HG03520 (cell line): Measurements from ENCODE around the gene SHQ1.
"Not testable (repeated sequence)": the region's sequence is repeated elsewhere in the genome, so short reads cannot be mapped to it uniquely, and the experiment has no call there.

Experiments used
- ATAC-seq: cut with Tn5 transposase; IDR thresholded peaks from one replicate; pipeline ENCODE4 v1.9.1; 2021; ENCODE audit warnings: mild to moderate bottlenecking, moderate library complexity; ENCODE audit not compliant: unreplicated experiment

SHQ1 gene

DNA sequence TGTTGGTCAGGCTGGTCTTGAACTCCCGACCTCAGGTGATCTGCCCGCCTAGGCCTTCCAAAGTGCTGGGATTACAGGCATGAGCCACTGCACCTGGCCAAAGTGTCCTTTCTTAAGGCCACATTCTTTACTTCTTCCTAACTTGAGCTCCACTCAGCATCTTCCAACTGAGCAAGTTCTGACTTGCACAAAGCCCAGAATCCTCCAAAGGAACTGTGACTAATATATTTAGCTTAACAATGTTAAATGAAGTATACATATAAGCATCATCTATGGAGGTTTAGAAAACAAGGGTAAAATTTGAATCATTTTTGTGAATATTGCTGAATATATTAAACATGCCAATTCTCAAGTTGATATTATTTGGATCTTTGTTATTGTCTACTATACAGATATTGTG is 93.7 kb downstream of the SHQ1 start:
- ATAC-seq: no peak

DNA sequence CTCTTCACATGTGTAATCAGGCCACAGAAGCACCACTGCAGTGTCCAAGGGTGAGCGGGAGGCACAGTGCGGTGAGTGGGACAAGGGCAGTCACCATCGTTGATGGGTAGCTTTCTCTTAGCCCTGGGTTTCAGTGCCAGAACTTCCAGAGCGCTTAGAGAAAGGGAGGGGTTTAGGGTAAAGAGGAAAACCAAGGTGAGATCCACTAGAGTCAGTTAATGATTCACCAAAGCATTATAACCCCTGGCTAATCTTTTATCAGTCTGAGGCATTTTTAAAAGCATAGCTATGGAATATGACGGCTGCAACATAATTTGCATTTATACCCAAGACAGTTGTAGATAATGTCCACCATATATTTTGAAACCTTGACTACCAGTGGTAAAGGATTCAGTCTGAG is 94.8 kb downstream of the SHQ1 start:
- no peak for ATAC-seq

DNA sequence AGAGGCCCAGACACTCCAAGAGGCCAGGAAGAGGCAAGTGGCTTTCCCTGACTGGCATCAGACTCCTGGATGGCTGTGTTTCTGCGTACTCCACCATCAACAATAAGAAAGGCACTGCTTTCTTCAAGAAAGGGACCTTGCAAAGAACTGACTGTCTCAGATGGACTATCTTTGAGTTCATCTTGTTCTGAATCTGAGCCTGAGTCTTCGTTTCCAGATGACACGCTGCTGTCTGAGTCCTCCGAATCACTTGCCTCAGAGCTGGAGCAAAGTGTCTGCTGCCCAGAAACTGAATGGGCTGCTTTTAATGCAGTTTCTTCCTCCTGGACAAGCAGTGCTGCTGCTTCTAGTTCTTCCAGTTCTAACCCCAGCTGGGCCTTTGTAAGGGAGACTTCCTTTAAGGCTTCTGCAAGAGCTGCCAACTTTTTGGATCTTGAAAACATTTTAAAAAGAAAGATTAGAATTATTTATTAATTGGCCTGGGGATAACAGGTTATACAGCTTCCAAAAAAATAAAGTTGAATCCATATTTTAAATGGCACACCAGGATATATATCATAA is 97.8 kb downstream of the SHQ1 start:
- no peak for ATAC-seq

DNA sequence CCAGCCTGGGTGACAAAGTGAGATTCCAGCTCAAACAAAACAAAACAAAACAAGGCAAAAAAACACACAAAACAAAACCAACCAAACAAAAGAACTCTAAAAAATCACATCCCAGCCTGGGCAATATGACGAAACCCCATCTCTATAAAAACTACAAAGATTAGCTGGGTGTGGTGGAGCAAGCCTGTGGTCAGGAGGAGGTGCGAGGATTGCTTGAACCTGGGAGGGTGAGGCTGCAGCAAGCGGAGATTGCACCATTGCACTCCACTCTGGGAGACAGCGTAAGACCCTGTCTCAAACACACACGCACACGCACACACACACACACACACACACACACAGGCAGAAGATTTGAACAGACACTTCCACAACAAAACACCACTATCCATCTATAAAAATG is 99.6 kb downstream of the SHQ1 start:
- no peak for ATAC-seq

DNA sequence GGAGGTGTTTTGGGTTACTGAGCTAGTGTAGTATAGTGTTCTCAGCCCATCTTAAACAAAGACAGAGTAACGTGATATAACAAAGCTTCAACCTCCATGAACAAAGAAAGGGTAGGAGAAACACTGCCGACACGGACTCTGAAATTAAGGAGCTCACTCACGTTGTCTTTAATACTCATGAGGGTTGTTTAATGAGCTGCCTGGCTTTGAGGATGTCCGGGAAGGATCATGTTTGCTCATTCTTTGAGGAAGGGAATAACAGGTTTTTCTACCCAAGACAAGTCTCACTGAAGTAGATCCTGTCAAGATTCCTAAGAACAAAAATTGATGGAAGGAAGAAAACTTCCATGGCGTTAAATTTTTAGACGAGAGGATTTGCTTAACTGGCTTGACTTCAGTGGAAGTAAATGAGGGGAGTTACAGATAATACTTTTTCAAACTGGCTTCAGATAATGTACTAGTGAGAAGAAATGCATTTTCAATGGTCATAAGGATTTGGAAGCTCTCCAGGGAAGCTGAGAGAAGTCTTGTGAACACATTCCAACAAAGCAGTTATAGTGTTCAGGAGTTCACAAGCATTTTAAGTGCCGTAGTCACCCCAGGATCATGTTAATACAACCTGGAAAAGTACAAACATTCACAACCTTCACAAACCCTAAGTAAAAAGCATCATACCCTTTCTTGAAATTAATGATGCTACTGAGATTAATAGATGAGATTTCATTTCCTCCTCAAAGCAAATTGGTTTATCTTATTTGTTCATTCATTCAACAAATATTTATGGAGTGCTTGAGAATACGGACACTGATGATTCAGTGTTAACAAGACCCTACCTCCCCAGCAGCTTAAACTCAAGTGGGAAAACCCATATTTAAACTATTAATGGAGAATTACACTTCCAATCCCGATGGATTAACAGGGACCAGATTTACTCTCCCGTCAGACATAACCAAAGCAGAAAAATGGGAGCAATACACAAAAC is 101.5 kb downstream of the SHQ1 start:
- no peak for ATAC-seq

DNA sequence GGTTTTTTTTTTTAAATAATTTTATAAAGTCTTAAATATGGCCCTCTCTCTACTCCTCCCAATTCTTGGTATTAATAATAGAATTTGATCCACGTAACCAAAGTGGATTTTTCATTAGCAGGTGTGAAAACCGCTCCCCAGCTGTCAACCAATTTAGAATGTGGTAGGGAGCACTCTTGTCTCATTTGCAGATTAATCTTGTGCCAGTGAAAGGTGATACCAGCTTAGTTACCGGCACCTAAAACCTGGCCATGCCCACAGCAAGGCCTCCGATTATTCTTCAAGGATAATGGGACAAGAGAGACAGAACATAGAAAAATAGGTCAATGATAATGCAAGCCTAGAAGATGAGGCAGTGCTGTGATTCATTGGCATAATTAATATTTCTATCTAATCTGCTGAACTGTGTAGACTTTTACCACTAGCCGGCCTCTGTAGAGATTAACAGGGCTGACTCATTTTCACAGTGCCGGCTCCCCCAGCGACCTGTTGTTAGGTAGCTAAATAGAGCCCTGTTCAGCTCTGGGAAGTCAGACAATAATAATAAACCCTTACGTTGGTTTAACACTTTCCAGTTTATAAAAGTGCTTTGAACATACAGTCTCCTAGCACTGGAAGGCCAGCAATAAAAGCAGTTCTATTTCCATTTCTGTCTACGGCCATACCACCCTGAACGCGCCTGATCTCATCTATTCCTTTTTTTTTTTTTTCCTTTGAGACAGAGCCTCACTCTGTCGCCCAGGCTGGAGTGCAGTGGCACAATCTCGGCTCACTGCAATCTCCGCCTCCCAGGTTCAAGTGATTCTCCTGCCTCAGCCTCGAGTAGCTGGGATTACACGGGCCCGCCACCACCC is 102.9 kb downstream of the SHQ1 start:
- ATAC-seq: no peak

DNA sequence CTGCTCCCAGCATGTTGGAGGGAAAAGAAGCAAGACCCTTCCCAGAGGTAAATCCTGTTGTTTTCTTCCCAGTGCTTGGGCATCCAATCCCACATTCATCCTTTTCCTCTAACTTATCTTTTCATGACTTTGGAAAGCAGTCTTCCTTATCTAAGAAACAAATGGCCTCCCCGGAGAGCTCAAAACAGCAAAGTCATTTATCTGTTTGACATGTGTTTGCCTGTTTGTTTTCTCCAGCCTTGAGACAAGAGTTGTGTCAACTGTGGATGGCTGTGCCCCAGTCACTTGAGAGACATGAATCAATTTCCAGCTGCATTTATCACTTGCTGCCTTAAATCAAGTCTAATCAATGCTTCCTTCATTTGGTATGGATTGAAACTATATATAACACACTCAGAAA is 103.9 kb downstream of the SHQ1 start:
- ATAC-seq: no peak

DNA sequence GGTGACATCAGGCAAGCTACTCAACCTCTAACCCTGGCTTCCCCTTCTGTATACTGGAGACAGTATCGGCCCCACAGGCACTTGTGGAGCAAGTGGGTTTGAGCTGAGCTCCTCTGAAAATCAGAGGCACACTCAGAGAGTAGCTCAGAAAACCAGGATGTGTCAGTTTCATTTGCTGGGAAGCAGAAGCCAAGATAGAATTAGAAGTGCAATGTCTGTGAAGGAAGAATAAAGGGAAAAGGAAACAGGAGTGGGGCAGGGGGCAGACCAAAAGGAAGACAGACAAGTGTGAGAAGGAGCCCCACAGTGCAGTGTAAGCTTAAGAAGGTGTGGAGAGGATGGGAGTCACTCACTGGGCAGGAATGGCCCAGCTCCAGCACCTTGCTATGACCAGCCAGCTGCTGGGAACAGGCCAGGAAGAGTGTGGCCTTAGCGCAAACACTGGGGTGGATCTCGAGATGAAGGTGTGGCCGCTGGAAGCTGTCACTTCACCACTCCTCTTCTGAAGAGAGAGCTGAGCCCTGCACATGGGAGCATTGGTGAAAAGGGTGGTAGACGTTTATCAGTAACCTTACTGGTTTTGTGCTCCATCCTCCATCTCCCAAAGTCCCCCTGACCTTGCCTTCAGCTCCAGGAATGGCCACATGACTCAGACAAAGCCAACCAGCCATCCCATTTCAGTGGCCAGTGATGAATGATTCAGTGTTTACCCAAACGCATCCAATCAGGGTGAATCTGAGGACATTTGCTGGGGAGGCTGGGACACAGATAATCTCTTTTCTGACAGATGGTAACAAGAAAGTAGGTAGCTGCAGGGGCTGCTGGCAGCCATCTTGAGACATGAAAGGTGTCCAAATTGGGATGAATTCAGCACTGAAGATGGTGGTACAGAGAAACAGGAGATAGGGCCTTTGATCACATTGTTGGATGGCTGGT is 108.4 kb downstream of the SHQ1 start:
- no peak for ATAC-seq

DNA sequence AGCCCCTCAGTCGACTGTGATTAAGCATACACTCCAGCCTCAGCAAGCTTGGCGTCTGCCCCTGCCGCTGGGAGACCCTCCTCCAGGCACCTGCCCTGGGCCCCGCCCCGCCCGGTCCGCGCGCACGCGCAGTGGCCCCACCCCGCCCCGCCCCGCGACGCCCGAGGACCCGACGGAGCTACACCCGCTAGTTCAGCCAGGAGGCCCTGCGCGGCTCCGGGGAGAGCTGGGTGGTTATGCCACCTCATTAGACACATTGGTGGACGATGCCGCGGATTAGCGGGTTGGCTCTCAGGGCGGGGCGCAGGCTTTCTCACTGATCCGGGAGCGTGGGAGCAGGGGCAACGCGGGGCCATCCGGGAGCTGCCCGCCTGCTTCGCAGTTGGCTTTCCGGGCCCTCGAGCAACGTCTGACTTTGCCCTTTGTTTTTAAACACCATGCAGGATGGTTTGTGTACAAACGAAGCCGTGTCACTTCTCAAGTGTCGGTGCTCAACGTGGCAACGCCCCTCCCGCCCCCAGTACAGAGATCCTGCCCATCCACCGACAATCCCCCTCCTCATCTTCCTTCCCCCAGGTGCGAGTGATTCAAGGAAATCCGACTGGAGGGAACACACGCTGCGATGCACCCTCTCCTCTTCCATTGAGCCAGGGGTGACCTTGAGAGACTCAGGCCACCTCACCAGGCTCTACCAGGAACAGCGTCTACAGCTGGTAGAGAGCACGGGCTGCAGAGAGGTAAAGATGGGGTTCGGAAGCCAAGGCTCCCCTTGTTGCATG is 109.3 kb downstream of the SHQ1 start:
- ATAC-seq: no peak

DNA sequence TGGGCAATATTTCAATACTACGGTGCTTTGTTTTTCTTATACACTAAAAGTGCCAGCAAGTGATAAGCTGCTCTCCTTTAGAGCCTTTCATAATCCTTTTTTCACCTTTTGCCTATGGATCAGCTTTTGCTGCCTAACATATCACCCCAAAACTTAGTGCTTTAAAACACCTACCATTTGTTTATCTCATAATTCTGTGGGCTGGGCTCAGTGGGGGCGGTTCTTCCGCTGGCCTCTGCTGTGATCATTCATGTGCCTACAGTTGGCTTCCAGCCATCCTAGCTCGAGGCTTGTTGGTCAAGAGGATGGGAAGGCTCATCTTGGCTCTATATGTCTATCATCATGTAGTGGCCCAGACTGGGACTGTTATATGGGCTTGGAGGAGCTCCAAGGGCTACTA is 113.2 kb downstream of the SHQ1 start:
- not testable (repeated sequence) for ATAC-seq

DNA sequence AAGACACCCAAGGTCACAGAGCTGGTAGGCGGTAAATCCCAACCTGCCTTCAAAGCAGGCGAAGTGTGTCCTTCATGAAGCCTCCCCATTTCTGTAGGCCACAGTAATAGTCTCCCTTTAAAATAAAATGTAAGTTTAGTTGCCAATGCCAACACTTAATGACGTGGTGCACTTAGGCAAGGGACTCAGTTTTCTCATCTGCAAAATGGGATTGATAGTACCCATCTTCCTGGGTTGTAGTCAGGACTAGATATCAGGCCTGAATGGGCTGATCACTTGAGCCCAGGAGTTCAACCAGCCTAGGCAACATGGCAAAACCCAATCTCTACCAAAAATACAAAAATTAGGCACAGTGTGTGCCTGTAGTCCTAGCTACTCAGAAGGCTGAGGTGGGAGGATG is 114.6 kb downstream of the SHQ1 start:
- no peak for ATAC-seq

DNA sequence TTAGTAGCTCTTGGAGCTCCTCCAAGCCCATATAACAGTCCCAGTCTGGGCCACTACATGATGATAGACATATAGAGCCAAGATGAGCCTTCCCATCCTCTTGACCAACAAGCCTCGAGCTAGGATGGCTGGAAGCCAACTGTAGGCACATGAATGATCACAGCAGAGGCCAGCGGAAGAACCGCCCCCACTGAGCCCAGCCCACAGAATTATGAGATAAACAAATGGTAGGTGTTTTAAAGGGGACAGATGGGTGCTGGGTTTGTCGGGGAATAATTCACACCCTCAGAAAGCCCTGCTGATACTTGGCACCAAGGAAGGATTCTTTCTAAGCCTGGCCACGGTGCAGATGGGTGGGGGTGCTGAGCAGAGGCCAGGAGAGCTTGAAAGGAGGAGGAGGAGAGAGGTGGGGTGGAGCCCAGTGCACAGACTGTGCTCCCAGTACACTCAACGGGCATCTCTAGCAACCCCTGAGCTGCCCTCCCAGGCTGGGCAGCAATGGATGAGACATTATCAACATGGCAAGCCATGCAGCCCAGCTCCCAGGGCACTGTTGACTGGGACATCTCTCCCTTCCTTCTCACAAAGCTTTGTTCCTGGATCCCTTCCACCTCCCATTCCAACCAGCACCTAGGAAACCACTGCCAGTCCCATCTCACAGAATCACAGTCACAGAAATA is 115.4 kb downstream of the SHQ1 start:
- ATAC-seq: not testable (repeated sequence)

DNA sequence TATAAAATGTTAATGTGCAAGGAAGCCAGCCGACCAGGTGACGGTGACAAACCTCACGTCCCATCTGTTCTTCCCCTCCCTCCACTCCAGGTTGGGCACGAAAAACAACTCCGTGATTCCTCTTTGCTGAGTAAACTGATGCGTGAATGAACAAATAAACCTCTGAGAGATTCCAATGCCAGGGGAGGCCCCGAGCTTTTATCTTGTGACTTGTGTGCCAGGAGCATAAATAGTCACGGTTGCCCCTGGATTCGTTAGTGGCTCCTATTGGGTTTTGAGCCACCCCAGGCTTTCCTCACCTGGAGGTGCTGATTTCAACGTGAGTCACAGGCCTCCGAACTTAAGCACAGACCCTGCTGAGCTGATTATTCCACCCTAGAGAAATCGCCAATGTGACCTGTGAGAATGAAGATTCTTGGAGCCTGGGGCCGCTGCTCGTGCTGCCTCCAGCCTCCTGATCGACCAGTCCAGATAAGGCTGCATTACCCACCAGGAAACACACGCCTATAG is 119.2 kb downstream of the SHQ1 start:
- ATAC-seq: no peak

DNA sequence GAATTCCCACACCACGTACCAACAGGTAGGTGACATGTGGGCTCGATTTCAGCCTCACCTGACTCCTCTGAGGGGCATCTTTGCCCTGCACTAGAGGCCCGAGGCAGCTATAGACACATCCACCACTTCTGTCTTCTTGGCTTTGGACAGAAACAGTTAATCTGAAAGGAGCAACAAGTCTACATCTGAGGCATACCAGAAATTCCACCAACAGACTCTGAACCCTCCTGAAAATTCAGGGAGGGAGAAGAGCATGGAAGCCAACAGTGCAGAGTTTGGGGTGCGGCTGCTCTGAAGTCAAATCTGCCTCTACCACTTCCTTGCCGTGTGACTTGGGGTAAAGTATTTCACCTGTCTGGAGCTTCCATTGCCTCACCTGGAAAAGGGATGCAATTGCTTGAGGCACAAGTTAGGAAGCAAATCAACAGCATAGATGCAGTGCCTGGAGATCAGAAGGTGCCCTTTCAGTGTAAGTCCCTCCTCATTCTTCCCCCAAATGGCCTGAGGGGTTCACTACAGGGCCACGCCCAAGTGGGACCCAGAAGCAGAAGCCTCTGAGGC is 119.8 kb downstream of the SHQ1 start:
- ATAC-seq: no peak

DNA sequence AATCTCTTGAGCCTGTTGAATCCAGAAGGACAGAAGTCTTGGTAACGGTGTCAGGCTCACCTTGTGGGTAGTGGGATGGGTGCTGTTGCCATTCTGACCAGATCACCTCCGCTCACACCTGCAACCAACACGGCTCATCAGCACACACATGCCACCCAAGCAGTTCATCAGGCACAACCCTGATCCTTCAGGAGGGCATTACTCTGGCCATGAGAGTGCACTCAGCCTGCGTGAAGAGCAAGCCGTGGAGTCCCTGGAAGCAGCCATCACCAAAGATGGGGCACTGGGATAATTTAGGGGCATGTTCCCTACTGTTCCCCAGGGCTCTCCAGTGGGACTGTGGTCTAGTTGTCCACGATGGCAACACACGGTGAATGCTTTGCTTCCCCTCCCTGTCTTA is 120.5 kb downstream of the SHQ1 start:
- no peak for ATAC-seq

DNA sequence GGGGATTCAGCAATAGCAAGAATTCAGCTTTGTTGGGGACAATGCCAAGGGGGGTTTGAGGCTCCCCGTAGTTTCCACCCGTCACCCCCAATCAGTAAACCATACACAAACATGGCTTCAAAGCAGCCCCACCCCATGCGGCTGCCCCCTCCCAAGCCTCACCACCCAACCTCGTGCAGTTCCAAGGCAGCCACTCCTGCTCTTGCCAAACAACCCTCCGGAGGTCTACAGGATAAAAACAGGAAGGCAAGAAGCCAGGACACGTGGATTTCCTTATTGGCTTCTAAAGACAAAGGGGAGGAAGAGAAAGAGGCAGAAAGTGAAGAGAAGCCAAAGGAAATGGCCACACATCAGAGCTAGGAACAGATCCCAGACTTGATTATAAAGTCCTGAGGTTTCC is 121.1 kb downstream of the SHQ1 start:
- ATAC-seq: no peak

DNA sequence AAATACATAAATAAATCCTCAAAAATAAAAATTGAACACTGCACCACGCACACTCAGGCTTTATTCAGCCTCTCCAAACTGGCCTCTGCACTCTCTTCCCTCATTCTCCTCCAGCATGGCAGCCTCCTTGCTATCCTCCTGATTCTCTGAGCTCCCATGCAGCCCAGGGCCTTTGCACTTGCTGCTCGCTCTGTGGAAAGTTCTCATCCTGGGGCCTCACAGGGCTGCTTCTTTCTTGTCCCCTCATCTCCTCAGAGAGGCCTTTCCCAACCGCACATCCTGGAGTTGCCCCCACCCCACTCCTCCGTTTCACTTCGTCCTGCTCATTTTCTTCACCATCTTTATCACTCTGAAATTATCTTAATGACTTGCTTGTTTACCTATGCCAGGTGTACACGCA is 123.0 kb downstream of the SHQ1 start:
- no peak for ATAC-seq

DNA sequence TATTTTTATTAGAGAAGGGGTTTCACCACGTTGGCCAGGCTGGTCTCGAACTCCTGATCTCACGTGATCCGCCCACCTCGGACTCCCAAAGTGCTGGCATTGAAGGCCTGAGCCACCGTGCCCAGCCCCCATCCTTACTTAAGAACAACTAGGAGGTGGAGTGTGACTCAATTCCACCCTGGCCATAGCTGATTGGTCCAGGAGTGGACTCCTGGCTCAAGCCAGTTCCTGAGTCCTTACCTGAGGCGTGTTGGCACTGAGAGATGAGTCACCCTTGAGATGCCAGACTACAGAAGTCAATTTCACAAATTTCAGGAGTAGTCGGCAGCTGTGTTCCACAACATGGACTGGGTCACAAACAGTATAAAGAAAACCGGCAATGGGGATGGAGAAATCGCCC is 124.2 kb downstream of the SHQ1 start:
- no peak for ATAC-seq
